ENCODE measurements around the gene SLC5A2. TPM values are rescaled to one million over a fixed set of nuclear protein-coding genes. Genes with fewer than 3 reads are reported as not detected.
"Not testable (repeated sequence)": the region's sequence is repeated elsewhere in the genome, so short reads cannot be mapped to it uniquely, and the experiment has no call there.

Gene SLC5A2
- total and polyA plus RNA-seq, 12 donors = 0.11 to 3.0 (median 1.3) TPM; not detected in 8

DNA sequence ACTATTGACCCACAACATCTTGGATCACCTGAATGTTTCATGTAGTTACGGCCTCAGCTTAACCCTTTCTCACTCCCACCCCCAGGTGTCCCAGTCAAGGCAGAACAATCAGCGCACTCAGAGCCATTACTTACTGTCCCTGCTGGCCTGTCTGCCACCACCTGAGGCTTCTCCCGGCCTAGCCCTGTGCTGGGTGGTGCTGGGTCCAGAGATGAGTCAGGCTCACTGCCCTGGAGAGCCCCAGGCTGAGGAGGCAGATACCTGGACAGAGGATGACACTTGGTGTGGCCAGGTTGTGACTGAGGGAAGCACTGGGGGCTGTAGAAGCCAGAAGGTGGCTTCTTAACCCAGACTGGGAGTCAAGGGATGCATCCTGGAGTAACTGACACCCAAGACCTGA, 4.0 kb upstream of the SLC5A2 start:
- Histone ChIP-seq H3K27me3 (no peaks in the 10 kb centered on the region), H3K27ac (no peak overlapping the region), H3K9me3 (replicated peaks in 1 of 3) (no peaks in the 10 kb centered on the region), H3K4me3 (no peak overlapping the region), H3K4me1 (replicated peaks in 1 of 2) (peaks cover 0 to 11% of the 10 kb centered on the region in 2 donors), H3K36me3 (replicated peaks in 1 of 2) (peaks cover 0 to 17% of the 10 kb centered on the region in 2 donors)
- no peak for TF ChIP-seq POLR2A (IDR thresholded peaks at IDR 0.05)
- TF ChIP-seq, protein P1, sequence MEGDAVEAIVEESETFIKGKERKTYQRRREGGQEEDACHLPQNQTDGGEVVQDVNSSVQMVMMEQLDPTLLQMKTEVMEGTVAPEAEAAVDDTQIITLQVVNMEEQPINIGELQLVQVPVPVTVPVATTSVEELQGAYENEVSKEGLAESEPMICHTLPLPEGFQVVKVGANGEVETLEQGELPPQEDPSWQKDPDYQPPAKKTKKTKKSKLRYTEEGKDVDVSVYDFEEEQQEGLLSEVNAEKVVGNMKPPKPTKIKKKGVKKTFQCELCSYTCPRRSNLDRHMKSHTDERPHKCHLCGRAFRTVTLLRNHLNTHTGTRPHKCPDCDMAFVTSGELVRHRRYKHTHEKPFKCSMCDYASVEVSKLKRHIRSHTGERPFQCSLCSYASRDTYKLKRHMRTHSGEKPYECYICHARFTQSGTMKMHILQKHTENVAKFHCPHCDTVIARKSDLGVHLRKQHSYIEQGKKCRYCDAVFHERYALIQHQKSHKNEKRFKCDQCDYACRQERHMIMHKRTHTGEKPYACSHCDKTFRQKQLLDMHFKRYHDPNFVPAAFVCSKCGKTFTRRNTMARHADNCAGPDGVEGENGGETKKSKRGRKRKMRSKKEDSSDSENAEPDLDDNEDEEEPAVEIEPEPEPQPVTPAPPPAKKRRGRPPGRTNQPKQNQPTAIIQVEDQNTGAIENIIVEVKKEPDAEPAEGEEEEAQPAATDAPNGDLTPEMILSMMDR (IDR thresholded peaks at IDR 0.05) = no peak
- no peak for DNase-seq
- WGBS, 4 donors = 83 to 90% (median 88%) methylated on average over 3 of the region's 3 CpGs
- intact Hi-C loops (cut with DNase I) = loop anchor here in 1 of 2 donors (10.0 kb wide), 1 partner anchor 226 kb away; no protein-coding TSS in a partner anchor

DNA sequence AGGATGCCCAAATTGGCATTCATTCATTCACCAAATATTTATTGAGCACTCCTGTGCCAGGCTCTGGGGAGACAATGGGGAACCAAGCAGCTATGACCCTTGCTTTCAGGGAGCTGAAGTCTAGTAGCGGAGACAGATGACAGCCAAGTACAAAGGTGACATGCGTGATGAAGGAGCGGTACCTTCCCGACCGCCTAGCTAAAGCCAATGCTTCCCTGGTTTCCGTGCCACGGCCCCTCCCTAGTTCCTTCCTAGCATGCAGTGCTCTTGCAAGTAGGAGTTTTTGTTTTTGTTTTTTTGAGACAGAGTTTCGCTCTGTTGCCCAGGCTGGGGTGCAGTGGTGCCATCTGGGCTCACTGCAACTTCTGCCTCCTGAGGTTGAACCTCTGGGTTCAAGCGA, 3.2 kb upstream of the SLC5A2 start:
- DNase-seq = no peak
- intact Hi-C loops (cut with DNase I) = loop anchor here (10.0 kb wide), 2 partner anchors 225 to 235 kb away; a partner anchor contains a TSS
- TF ChIP-seq, protein P1 (IDR thresholded peaks at IDR 0.05) = no peak
- no peak for TF ChIP-seq POLR2A (IDR thresholded peaks at IDR 0.05)
- Histone ChIP-seq H3K4me1 (replicated peaks in 1 of 2) (peaks cover 0 to 11% of the 10 kb centered on the region in 2 donors), H3K27ac (no peak overlapping the region), H3K4me3 (no peak overlapping the region), H3K9me3 (replicated peaks in 1 of 3) (no peaks in the 10 kb centered on the region), H3K27me3 (no peaks in the 10 kb centered on the region), H3K36me3 (replicated peaks in 1 of 2) (peaks cover 0 to 11% of the 10 kb centered on the region in 2 donors)
- WGBS, 4 donors = 82 to 88% (median 85%) methylated on average over 9 of the region's 9 CpGs

DNA sequence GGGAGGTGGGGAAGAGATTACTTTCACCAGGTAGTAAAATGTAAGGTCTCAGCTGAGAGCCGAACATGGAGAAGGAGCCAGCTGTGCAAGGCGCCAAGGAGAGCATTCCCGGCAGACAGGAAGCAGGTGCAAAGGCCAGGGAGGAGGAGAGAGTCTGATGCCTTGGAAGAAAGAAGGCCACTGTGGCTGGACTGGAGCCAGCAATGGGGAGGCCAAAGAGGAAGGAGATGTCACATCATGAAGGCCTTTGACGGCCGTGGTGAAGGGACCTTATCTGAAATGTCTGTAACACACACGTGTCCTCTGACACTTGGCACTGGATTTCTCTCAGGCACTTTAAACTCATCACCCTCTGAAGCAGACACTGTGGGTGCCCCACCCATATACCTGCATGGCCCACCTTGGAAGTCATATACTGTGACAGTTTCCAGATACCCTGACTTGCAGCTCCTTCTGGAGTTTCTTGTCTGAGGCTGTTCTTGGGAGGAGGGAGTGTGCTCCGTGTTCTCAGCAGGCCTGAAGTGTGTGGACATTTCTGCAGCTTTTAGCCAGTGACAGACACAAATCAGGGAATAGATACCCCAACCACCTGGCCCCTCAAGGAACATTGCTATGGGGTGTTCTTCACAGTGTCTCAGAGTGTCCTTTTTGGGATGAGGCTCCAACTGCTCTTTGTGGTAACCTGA, 1.9 kb upstream of the SLC5A2 start:
- H3K9me3 ChIP-seq (replicated peaks in 1 of 3) = no peaks in the 10 kb centered on the region
- 24 to 40% (median 33%) methylated on average over 7 of the region's 7 CpGs for whole genome bisulfite sequencing, 4 donors
- H3K4me3 ChIP-seq = no peak overlapping the region
- no peak overlapping the region for H3K27ac ChIP-seq
- H3K27me3 ChIP-seq = no peaks in the 10 kb centered on the region
- peaks cover 0 to under 1% of the 10 kb centered on the region in 2 donors for H3K36me3 ChIP-seq (replicated peaks in 1 of 2)
- no peak for TF ChIP-seq POLR2A (IDR thresholded peaks at IDR 0.05)
- TF ChIP-seq, protein P1 (IDR thresholded peaks at IDR 0.05) = no peak
- H3K4me1 ChIP-seq (replicated peaks in 1 of 2) = peaks cover 0 to 11% of the 10 kb centered on the region in 2 donors
- peak in 5 of 7 donors; percentile 53 to 83 (median 68) for DNase-seq
- intact Hi-C loops (cut with DNase I) = loop anchor here in 1 of 2 donors (10.0 kb wide), 1 partner anchor 234 kb away; a partner anchor contains a TSS

DNA sequence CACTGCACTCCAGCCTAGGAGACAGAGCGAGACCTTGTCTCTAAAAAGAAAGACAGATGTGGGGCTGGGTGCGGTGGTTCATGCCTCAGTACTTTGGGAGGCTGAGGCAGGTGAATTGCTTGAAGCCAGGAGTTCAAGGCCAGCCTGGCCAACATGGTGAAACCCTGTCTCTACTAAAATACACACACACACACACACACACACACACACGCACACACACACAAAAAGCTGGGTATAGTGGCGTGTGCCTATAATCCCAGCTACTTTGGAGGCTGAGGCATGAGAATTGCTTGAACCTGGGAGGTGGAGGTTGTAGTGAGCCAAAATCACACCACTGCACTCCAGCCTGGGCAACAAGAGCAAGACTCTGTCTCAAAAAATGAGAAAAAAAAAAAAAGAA, 1.1 kb downstream of the SLC5A2 start:
- not testable (repeated sequence) for H3K36me3 ChIP-seq (replicated peaks in 1 of 2); DNase-seq; H3K9me3 ChIP-seq (replicated peaks in 1 of 3); H3K4me3 ChIP-seq; H3K27me3 ChIP-seq; H3K27ac ChIP-seq
- peaks cover 8 to 19% of the 10 kb centered on the region in 2 donors for H3K4me1 ChIP-seq (replicated peaks in 1 of 2)
- WGBS, 4 donors = 70 to 82% (median 74%) methylated on average over 4 of the region's 4 CpGs
- intact Hi-C loops (cut with DNase I) = loop anchor here in 1 of 2 donors (10.0 kb wide), 1 partner anchor 231 kb away; a partner anchor contains a TSS

All from adrenal gland (tissue), 12 donors.